Endothelial cell of umbilical vein (primary cell): Measurements from ENCODE around the gene ACADVL. TPM values are rescaled to one million over a fixed set of nuclear protein-coding genes. Genes with fewer than 3 reads are reported as not detected.

Source experiments
- BruUV-seq: library from RNA; stranded (reverse); fragments of 400-500 nt; replicated peaks from 2 replicates; lab custom pipeline; 2021; lab: Mats Ljungman, UMichigan
- CTCF ChIA-PET: fragments of 300-600, 350-600 bp; sonication (Branson Sonifier 250); formaldehyde crosslinking; loops from one replicate; lab custom pipeline; 2021; ENCODE audit warnings: antibody characterized with exemption, inconsistent platforms; lab: Charles Lee
- POLR2A ChIA-PET: fragments of 300-600, 350-600 bp; sonication (Branson Sonifier 250); formaldehyde crosslinking; loops from one replicate; lab custom pipeline; 2021; ENCODE audit warnings: antibody characterized with exemption, inconsistent platforms; lab: Charles Lee
- DNase-seq: peaks from one replicate; pipeline ENCODE4 v3.0.0-alpha.2; 2011; ENCODE audit warnings: low read depth, low spot score
- FAIRE-seq: peaks from 2 replicates; lab custom pipeline; 2011; peaks lifted over from hg19 to GRCh38; lab: Jason Lieb, UNC
- H2AFZ ChIP-seq: 2 replicates; pipeline ENCODE4 v1.6.0; 2012; ENCODE audit warnings: low read depth, low read length, control low read depth, inconsistent platforms
- H3K27ac ChIP-seq: 2 replicates; pipeline ENCODE4 v1.5.1; 2011; ENCODE audit warnings: low read depth, mild to moderate bottlenecking, control low read depth, low read length, moderate library complexity; ENCODE audit not compliant: insufficient read depth
- H3K27me3 ChIP-seq, 2 experiments: 2 replicates each; pipeline versions ENCODE4 v1.6.0 to v1.6.1; 2011; ENCODE audit warnings: low read length in 2 of 2, mixed read lengths in 1 of 2; ENCODE audit not compliant: control insufficient read depth in 2 of 2, insufficient read depth in 2 of 2
- H3K36me3 ChIP-seq, 2 experiments: 2 replicates in 1 of 2; 3 replicates in 1 of 2; pipeline ENCODE4 v1.5.1; 2011; ENCODE audit warnings: low read length in 2 of 2, mild to moderate bottlenecking in 1 of 2, moderate library complexity in 1 of 2; ENCODE audit not compliant: control insufficient read depth in 2 of 2, insufficient read depth in 2 of 2; ENCODE audit errors: extremely low read depth in 1 of 2
- H3K4me1 ChIP-seq: 3 replicates; pipeline ENCODE4 v1.5.1; 2011; ENCODE audit warnings: mild to moderate bottlenecking, low read length; ENCODE audit not compliant: control insufficient read depth, insufficient read depth; ENCODE audit errors: extremely low read depth
- H3K4me2 ChIP-seq: 2 replicates; pipeline ENCODE4 v1.6.1; 2011; ENCODE audit warnings: low read length, control low read depth, mixed read lengths; ENCODE audit not compliant: insufficient read depth
- H3K4me3 ChIP-seq, 3 experiments: fragments of 200-600 bp in 1 of 3; sonication (generic), shearing (Covaris generic) in 1 of 3; replicated peaks in 1 of 3; 2 replicates each; pipeline ENCODE4 v1.5.1; 2011 to 2016; ENCODE audit warnings: control low read depth in 3 of 3, low read length in 3 of 3, mild to moderate bottlenecking in 2 of 3, inconsistent platforms in 1 of 3, low read depth in 1 of 3, moderate library complexity in 1 of 3; ENCODE audit not compliant: insufficient read depth in 1 of 3
- H3K79me2 ChIP-seq: 2 replicates; pipeline ENCODE4 v1.6.0; 2012; ENCODE audit warnings: low read length, inconsistent platforms; ENCODE audit not compliant: control insufficient read depth, insufficient read depth
- H3K9ac ChIP-seq: replicated peaks from 2 replicates; pipeline ENCODE3; 2011; ENCODE audit warnings: low read length, control low read depth; ENCODE audit not compliant: insufficient read depth; ENCODE audit errors: extremely low read depth
- H3K9me1 ChIP-seq: replicated peaks from 3 replicates; pipeline ENCODE4 v1.6.0; 2011; ENCODE audit warnings: mild to moderate bottlenecking, low read length; ENCODE audit not compliant: control insufficient read depth, insufficient read depth; ENCODE audit errors: extremely low read depth
- H3K9me3 ChIP-seq: replicated peaks from 2 replicates; pipeline ENCODE4 v1.5.1; 2012; ENCODE audit warnings: low read length, inconsistent platforms; ENCODE audit not compliant: control insufficient read depth, insufficient read depth
- H4K20me1 ChIP-seq: replicated peaks from 2 replicates; pipeline ENCODE3; 2011; ENCODE audit warnings: mild to moderate bottlenecking, low read length; ENCODE audit not compliant: control insufficient read depth, insufficient read depth; ENCODE audit errors: extremely low read depth
- CTCF ChIP-seq, 2 donors: IDR thresholded peaks; 1 replicate in 1 of 2; 2 replicates in 1 of 2; pipeline ENCODE4 v1.5.1; 2011; ENCODE audit warnings: low read length in 2 of 2, mild to moderate bottlenecking in 2 of 2, moderate library complexity in 2 of 2, control low read depth in 1 of 2, inconsistent platforms in 1 of 2, low read depth in 1 of 2; ENCODE audit not compliant: insufficient read depth in 1 of 2; ENCODE audit errors: extremely low read depth in 1 of 2
- EZH2 ChIP-seq: IDR thresholded peaks from 2 replicates; pipeline ENCODE4 v1.6.1; 2012; ENCODE audit warnings: borderline replicate concordance, low read depth, mild to moderate bottlenecking, moderate library complexity, low read length, inconsistent platforms; ENCODE audit not compliant: severe bottlenecking
- FOS ChIP-seq: IDR thresholded peaks from 2 replicates; pipeline ENCODE4 v1.6.1; 2011; ENCODE audit warnings: mild to moderate bottlenecking, low read length, moderate library complexity, borderline replicate concordance; ENCODE audit not compliant: insufficient read depth
- GATA2 ChIP-seq: IDR thresholded peaks from 2 replicates; pipeline ENCODE4 v1.7.0; 2011; ENCODE audit warnings: low read depth, mild to moderate bottlenecking, moderate library complexity, mixed read lengths, low read length; ENCODE audit not compliant: insufficient read length, insufficient read depth
- JUN ChIP-seq: IDR thresholded peaks from 2 replicates; pipeline ENCODE4 v1.6.1; 2011; ENCODE audit warnings: borderline replicate concordance, low read depth; ENCODE audit not compliant: insufficient read length, insufficient read depth
- MYC ChIP-seq: IDR thresholded peaks from one replicate; pipeline ENCODE4 v1.6.1; 2011; ENCODE audit warnings: mild to moderate bottlenecking, low read depth, low read length
- POLR2A ChIP-seq: IDR thresholded peaks from 2 replicates; pipeline ENCODE4 v1.6.1; 2012; ENCODE audit warnings: low read depth, mild to moderate bottlenecking, control low read depth, low read length
- POLR2AphosphoS5 ChIP-seq: IDR thresholded peaks from 2 replicates; pipeline ENCODE4 v1.6.1; 2012; ENCODE audit warnings: low read depth, mild to moderate bottlenecking, control low read depth, low read length, moderate library complexity; ENCODE audit not compliant: insufficient read depth
- dilution Hi-C: fragments of 300-500 bp; cut with MboI; formaldehyde crosslinking; loops from one replicate; pipeline ENCODE4 v1.15.0; 2019; ENCODE audit warnings: low sequenced_read_pairs; ENCODE audit not compliant: extremely low pct_ligation_motif_present
- intact Hi-C: fragments of 100-400 bp; cut with micrococcal nuclease; formaldehyde crosslinking; loops from one replicate; pipeline ENCODE4 v1.10.0; 2022
- polyA plus RNA-seq, 4 experiments: library from polyadenylated mRNA; depleted of rRNA in 3 of 4; stranded (reverse) in 3 of 4; unstranded in 1 of 4; fragments of >200 nt; gene quantifications; 2 replicates each; pipeline versions ENCODE4 v1.2.1 to v1.2.3, GENCODE V29; 2011 to 2012; ENCODE audit warnings: missing spikeins in 1 of 4
- total RNA-seq: library from RNA; stranded (reverse); gene quantifications from 2 replicates; pipeline ENCODE4 v1.2.3, GENCODE V29; 2021
- TF ChIP-seq, protein P1 (sequence below): IDR thresholded peaks from 2 replicates; pipeline ENCODE4 v1.6.1; 2011; ENCODE audit not compliant: insufficient read depth, insufficient read length

The ACADVL gene
- total and polyA plus RNA-seq, 2 donors (not counting 3 experiments of a cell fraction or from before 2014, with no cell fraction given) = 308 to 376 TPM

DNA sequence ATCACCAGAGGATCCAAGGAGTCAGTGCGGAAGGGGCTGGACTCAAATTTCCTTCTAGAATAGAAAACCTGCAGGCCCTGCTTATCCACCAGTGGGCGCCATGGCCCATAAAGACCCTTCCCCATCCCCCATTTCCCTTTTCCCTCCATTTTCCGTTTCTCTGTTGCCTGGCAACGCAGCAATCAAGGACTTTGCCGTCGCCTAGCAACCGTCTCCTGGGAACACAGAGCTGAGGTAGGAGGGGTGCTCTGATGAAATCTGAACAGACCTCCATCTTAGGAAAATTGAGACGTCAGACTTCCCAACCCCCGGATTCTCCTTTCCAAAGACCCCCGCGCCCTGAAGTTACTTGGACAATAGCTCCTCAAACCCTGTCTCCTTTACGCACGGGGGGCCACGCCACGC lies 5.8 kb upstream of the ACADVL start:
- POLR2A ChIA-PET = no interaction called here
- Histone ChIP-seq H3K27ac (peak overlapping the region; percentile 63), H4K20me1 (no peaks in the 10 kb centered on the region), H2AFZ (no peak overlapping the region), H3K36me3 (no peaks in the 10 kb centered on the region), H3K4me2 (peak overlapping the region; percentile 58), H3K27me3 (no peaks in the 10 kb centered on the region), H3K4me3 (peak overlapping the region in 2 of 3 experiments; percentile 43 to 44), H3K4me1 (peaks cover 29% of the 10 kb centered on the region), H3K9me1 (no peaks in the 10 kb centered on the region), H3K9ac (no peak overlapping the region), H3K79me2 (peaks cover 18% of the 10 kb centered on the region), H3K9me3 (no peaks in the 10 kb centered on the region)
- dilution Hi-C loops (no loop called here), intact Hi-C loops (loop anchor here (1.0 to 2.0 kb wide), 3 partner anchors 9 to 93 kb away; partner anchors contain the start of genes EIF5A and ELP5)
- FAIRE-seq = no peak
- peak; percentile 82 for DNase-seq
- CTCF ChIA-PET = interaction anchor here (0.7 to 2.8 kb wide), 6 partner anchors 25 to 168 kb away, joined by 3 to 16 read pairs (median 4); partner anchors contain the start of gene PHF23
- no TSS peak for BruUV-seq
- no peak for TF ChIP-seq POLR2AphosphoS5
- TF ChIP-seq CTCF (IDR thresholded peaks at IDR 0.05; ENCODE audit: extremely low read depth in 1 of 2, insufficient read depth in 1 of 2, low read depth in 1 of 2, low read length in 2 of 2) = peak; percentile 62 to 75

- DNase-seq (peak; percentile 99), FAIRE-seq (peak; percentile 97)
- ChIA-PET POLR2A (no interaction called here), CTCF (interaction anchor here (0.6 to 2.8 kb wide), 8 partner anchors 24 to 169 kb away, joined by 3 to 16 read pairs (median 4); partner anchors contain the start of gene PHF23)
- BruUV-seq = no TSS peak
- dilution Hi-C loops (no loop called here), intact Hi-C loops (loop anchor here (1.0 to 2.0 kb wide), 3 partner anchors 9 to 92 kb away; partner anchors contain the start of genes EIF5A and ELP5)
- Histone ChIP-seq H3K4me2 (peak overlapping the region; percentile 58), H3K27ac (peak overlapping the region; percentile 63), H3K36me3 (no peaks in the 10 kb centered on the region), H3K4me1 (peaks cover 33% of the 10 kb centered on the region), H3K9me3 (no peaks in the 10 kb centered on the region), H3K9ac (no peak overlapping the region), H4K20me1 (no peaks in the 10 kb centered on the region), H3K4me3 (peak overlapping the region in 2 of 3 experiments; percentile 43 to 44), H3K27me3 (no peaks in the 10 kb centered on the region), H3K79me2 (peaks cover 18% of the 10 kb centered on the region), H3K9me1 (no peaks in the 10 kb centered on the region), H2AFZ (no peak overlapping the region)
- TF ChIP-seq, protein P1, sequence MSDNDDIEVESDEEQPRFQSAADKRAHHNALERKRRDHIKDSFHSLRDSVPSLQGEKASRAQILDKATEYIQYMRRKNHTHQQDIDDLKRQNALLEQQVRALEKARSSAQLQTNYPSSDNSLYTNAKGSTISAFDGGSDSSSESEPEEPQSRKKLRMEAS = peak; percentile 23
- TF ChIP-seq FOS (no peak), JUN (no peak), EZH2 (no peak), POLR2A (no peak), MYC (no peak), CTCF (IDR thresholded peaks at IDR 0.05; ENCODE audit: extremely low read depth in 1 of 2, insufficient read depth in 1 of 2, low read depth in 1 of 2, low read length in 2 of 2) (peak; percentile 48 to 74), GATA2 (peak; percentile 61), POLR2AphosphoS5 (no peak)
Observed at GRCh38 chr17:7214300-7215135, 5.2 kb upstream of the ACADVL start.
